Measurements from ENCODE around the gene MTUS2. TPM values are rescaled to one million over a fixed set of nuclear protein-coding genes. Genes with fewer than 3 reads are reported as not detected.

Gene MTUS2
- polyA plus RNA-seq, 1 donor from 2014 or later: 0.06 TPM

GRCh38 chr13:29530901-29531300 lies 710.8 kb downstream of the MTUS2 start:
- Mint-ChIP-seq H3K4me3 (no peak overlapping the region), H3K9me3 (no peaks in the 10 kb centered on the region), H3K27me3 (no peaks in the 10 kb centered on the region), H3K36me3 (peaks cover 15% of the 10 kb centered on the region), H3K27ac (no peak overlapping the region), H3K4me1 (no peaks in the 10 kb centered on the region)

GRCh38 chr13:29532116-29532515 lies 712.0 kb downstream of the MTUS2 start:
- H3K36me3 Mint-ChIP-seq: peaks cover 15% of the 10 kb centered on the region
- no peaks in the 10 kb centered on the region for H3K27me3 Mint-ChIP-seq
- H3K27ac Mint-ChIP-seq: no peak overlapping the region
- no peak overlapping the region for H3K4me3 Mint-ChIP-seq
- no peaks in the 10 kb centered on the region for H3K9me3 Mint-ChIP-seq
- no peaks in the 10 kb centered on the region for H3K4me1 Mint-ChIP-seq

GRCh38 chr13:29532821-29533220 lies 712.7 kb downstream of the MTUS2 start:
- Mint-ChIP-seq H3K4me1 (no peaks in the 10 kb centered on the region), H3K27me3 (no peaks in the 10 kb centered on the region), H3K9me3 (no peaks in the 10 kb centered on the region), H3K27ac (peak overlapping the region in 1 of 3 donors; percentile 62), H3K4me3 (no peak overlapping the region), H3K36me3 (peaks cover 13% of the 10 kb centered on the region)

DNA sequence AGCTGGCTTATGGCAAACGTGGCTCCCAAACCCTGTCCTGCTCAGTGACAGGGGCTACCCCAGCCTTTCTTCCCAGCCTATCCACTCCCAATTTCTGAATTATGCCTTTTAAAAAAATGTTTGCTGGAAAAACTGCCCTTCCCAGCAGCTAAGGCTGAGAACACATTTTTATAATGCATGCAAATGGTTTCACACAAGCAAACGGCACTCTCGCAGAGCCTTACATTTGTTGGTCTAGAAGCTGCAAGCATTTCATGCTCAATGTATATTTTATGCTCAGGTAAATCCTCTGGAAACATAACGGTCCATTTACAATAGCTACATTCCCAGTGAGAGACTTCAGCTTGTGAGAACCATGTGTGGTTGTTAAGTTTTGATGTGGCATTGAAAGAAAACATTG lies 713.9 kb downstream of the MTUS2 start:
- Mint-ChIP-seq H3K27me3 (no peaks in the 10 kb centered on the region), H3K36me3 (peaks cover 13% of the 10 kb centered on the region), H3K9me3 (no peaks in the 10 kb centered on the region), H3K4me1 (peaks cover 0 to 2% (median 0%) of the 10 kb centered on the region in 3 donors), H3K4me3 (peak overlapping the region in 1 of 4 donors; percentile 74), H3K27ac (peak overlapping the region in 1 of 3 donors; percentile 65)

GRCh38 chr13:29535663-29536655 lies 715.8 kb downstream of the MTUS2 start:
- H3K27ac Mint-ChIP-seq: no peak overlapping the region
- peaks cover 3 to 7% (median 4%) of the 10 kb centered on the region in 3 donors for H3K4me1 Mint-ChIP-seq
- no peaks in the 10 kb centered on the region for H3K27me3 Mint-ChIP-seq
- H3K9me3 Mint-ChIP-seq: no peaks in the 10 kb centered on the region
- no peak overlapping the region for H3K4me3 Mint-ChIP-seq
- H3K36me3 Mint-ChIP-seq: peaks cover 8% of the 10 kb centered on the region

DNA sequence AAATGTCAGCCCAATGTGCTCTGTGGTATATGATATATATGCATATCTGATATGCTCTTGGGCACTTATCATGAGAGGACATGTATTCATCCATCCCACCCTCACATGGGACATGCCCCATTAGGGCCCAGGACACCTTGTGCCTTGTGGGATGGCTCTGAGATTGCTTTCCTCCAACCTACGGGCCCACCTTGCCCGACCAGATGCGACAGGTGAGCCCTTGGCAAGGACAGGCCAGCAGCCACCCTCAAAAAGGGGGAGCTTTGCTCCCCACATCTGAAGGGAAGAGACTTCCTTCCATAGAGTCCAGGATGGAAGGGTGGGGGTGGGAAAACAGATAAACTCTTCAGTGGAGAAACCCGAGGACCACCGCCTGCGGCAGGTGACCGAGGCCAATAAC lies 716.7 kb downstream of the MTUS2 start:
- H3K27me3 Mint-ChIP-seq: no peaks in the 10 kb centered on the region
- H3K4me3 Mint-ChIP-seq: no peak overlapping the region
- H3K36me3 Mint-ChIP-seq: peaks cover 8% of the 10 kb centered on the region
- no peaks in the 10 kb centered on the region for H3K9me3 Mint-ChIP-seq
- peaks cover 6 to 12% (median 8%) of the 10 kb centered on the region in 3 donors for H3K4me1 Mint-ChIP-seq
- H3K27ac Mint-ChIP-seq: no peak overlapping the region

GRCh38 chr13:29537736-29538651 lies 717.9 kb downstream of the MTUS2 start:
- Mint-ChIP-seq H3K27me3 (no peaks in the 10 kb centered on the region), H3K4me1 (peaks cover 7 to 12% (median 8%) of the 10 kb centered on the region in 3 donors), H3K9me3 (no peaks in the 10 kb centered on the region), H3K4me3 (no peak overlapping the region), H3K27ac (peak overlapping the region in 2 of 3 donors; percentile 76 to 84), H3K36me3 (peaks cover 6% of the 10 kb centered on the region)

DNA sequence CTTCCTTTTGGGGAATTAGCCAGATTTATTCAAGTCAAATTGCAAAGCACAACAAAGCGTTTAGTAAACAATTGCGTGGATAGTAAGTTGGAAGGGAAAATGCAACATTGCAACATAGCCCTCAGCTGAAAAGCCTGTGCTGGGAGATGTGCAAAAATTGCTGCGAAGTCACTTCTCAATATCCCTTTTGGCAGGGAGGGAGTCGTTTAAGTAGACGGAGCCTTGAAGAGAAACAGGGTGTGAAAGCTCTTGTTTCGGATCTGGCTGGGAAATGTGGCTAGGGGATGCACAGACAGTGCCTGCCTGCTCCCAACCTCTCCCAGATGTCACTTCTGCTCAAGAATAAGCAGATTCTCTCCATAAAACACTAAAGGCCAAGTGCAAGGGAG lies 718.5 kb downstream of the MTUS2 start:
- H3K27ac Mint-ChIP-seq: peak overlapping the region in 1 of 3 donors; percentile 74
- no peaks in the 10 kb centered on the region for H3K9me3 Mint-ChIP-seq
- no peak overlapping the region for H3K4me3 Mint-ChIP-seq
- H3K36me3 Mint-ChIP-seq: peaks cover 8% of the 10 kb centered on the region
- H3K27me3 Mint-ChIP-seq: no peaks in the 10 kb centered on the region
- H3K4me1 Mint-ChIP-seq: peaks cover 8 to 12% (median 8%) of the 10 kb centered on the region in 3 donors

- H3K36me3 Mint-ChIP-seq: peaks cover 6% of the 10 kb centered on the region
- no peak overlapping the region for H3K27ac Mint-ChIP-seq
- no peaks in the 10 kb centered on the region for H3K9me3 Mint-ChIP-seq
- H3K4me1 Mint-ChIP-seq: peaks cover 8 to 18% (median 10%) of the 10 kb centered on the region in 3 donors
- no peaks in the 10 kb centered on the region for H3K27me3 Mint-ChIP-seq
- no peak overlapping the region for H3K4me3 Mint-ChIP-seq
Measured at GRCh38 chr13:29539856-29540255, 719.7 kb downstream of the MTUS2 start.

DNA sequence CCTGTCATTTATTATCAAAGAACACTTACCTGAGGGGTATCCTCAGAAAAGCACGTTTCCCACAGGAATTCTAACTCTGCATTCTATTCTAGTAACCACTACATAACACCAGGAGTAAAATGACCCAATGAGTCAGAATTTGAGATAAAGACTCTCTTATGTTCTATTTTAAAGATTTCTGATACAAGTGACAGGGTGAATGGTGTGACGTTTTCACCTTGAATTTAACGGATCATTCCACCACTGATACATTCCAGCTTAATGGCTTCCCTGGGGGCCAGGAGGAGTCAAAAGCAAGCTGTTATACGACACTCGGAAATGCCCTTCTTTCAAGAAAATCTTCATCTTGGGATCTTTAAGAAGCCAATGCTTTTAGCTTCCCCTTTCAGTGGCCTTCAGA lies 720.2 kb downstream of the MTUS2 start:
- Mint-ChIP-seq H3K4me1 (peaks cover 8 to 18% (median 11%) of the 10 kb centered on the region in 3 donors), H3K9me3 (no peaks in the 10 kb centered on the region), H3K27ac (no peak overlapping the region), H3K4me3 (no peak overlapping the region), H3K27me3 (no peaks in the 10 kb centered on the region), H3K36me3 (peaks cover 5% of the 10 kb centered on the region)

- Mint-ChIP-seq H3K4me3 (no peak overlapping the region), H3K9me3 (no peaks in the 10 kb centered on the region), H3K36me3 (peaks cover 4% of the 10 kb centered on the region), H3K27me3 (no peaks in the 10 kb centered on the region), H3K27ac (no peak overlapping the region), H3K4me1 (peaks cover 8 to 18% (median 12%) of the 10 kb centered on the region in 3 donors)
Measured at GRCh38 chr13:29540799-29541198, 720.7 kb downstream of the MTUS2 start.

DNA sequence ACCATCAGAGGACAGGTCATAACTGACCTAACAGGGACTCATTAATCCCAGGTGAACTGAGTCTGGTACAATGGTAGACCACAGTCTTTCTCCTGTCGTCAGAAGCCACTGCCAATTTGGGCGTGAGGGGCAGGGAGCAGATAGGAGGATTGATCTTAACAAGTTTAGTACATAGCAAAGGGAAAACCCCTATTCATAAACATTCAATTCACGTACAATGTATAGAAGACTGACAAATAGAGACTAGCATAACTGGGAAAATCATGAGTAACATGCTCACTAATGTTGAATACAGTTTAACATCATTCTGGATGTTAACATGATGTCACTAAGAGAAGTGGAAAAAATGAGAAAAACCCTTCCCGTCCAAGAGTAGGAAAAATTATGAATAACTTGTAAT lies 721.3 kb downstream of the MTUS2 start:
- Mint-ChIP-seq H3K27ac (no peak overlapping the region), H3K4me1 (peaks cover 8 to 18% (median 12%) of the 10 kb centered on the region in 3 donors), H3K36me3 (peaks cover 4% of the 10 kb centered on the region), H3K9me3 (no peaks in the 10 kb centered on the region), H3K4me3 (no peak overlapping the region), H3K27me3 (no peaks in the 10 kb centered on the region)

GRCh38 chr13:29542381-29542780 lies 722.2 kb downstream of the MTUS2 start:
- Mint-ChIP-seq H3K4me1 (peaks cover 8 to 18% (median 12%) of the 10 kb centered on the region in 3 donors), H3K4me3 (no peak overlapping the region), H3K9me3 (no peaks in the 10 kb centered on the region), H3K27me3 (no peaks in the 10 kb centered on the region), H3K36me3 (peaks cover 4% of the 10 kb centered on the region), H3K27ac (peak overlapping the region in 2 of 3 donors; percentile 5 to 35)

GRCh38 chr13:29543230-29544215 lies 723.4 kb downstream of the MTUS2 start:
- Mint-ChIP-seq H3K4me3 (no peak overlapping the region), H3K27ac (peak overlapping the region in 1 of 3 donors; percentile 53), H3K36me3 (peaks cover 4% of the 10 kb centered on the region), H3K27me3 (no peaks in the 10 kb centered on the region), H3K4me1 (peaks cover 6 to 18% (median 14%) of the 10 kb centered on the region in 3 donors), H3K9me3 (no peaks in the 10 kb centered on the region)

Measured in IgD-negative memory B cell (primary cell).